Endothelial cell of umbilical vein (primary cell): ENCODE data around the gene PRDM13. TPM values are rescaled to one million over a fixed set of nuclear protein-coding genes. Genes with fewer than 3 reads are reported as not detected.

Source experiments
- BruUV-seq: library from RNA; stranded (reverse); fragments of 400-500 nt; replicated peaks from 2 replicates; lab custom pipeline; 2021; lab: Mats Ljungman, UMichigan
- CTCF ChIA-PET: fragments of 300-600, 350-600 bp; sonication (Branson Sonifier 250); formaldehyde crosslinking; loops from one replicate; lab custom pipeline; 2021; ENCODE audit warnings: antibody characterized with exemption, inconsistent platforms; lab: Charles Lee
- POLR2A ChIA-PET: fragments of 300-600, 350-600 bp; sonication (Branson Sonifier 250); formaldehyde crosslinking; loops from one replicate; lab custom pipeline; 2021; ENCODE audit warnings: antibody characterized with exemption, inconsistent platforms; lab: Charles Lee
- DNase-seq: peaks from one replicate; pipeline ENCODE4 v3.0.0-alpha.2; 2011; ENCODE audit warnings: low read depth, low spot score
- FAIRE-seq: peaks from 2 replicates; lab custom pipeline; 2011; peaks lifted over from hg19 to GRCh38; lab: Jason Lieb, UNC
- H2AFZ ChIP-seq: 2 replicates; pipeline ENCODE4 v1.6.0; 2012; ENCODE audit warnings: low read depth, low read length, control low read depth, inconsistent platforms
- H3K27ac ChIP-seq: 2 replicates; pipeline ENCODE4 v1.5.1; 2011; ENCODE audit warnings: low read depth, mild to moderate bottlenecking, control low read depth, low read length, moderate library complexity; ENCODE audit not compliant: insufficient read depth
- H3K27me3 ChIP-seq, 2 experiments: 2 replicates each; pipeline versions ENCODE4 v1.6.0 to v1.6.1; 2011; ENCODE audit warnings: low read length in 2 of 2, mixed read lengths in 1 of 2; ENCODE audit not compliant: control insufficient read depth in 2 of 2, insufficient read depth in 2 of 2
- H3K36me3 ChIP-seq, 2 experiments: 2 replicates in 1 of 2; 3 replicates in 1 of 2; pipeline ENCODE4 v1.5.1; 2011; ENCODE audit warnings: low read length in 2 of 2, mild to moderate bottlenecking in 1 of 2, moderate library complexity in 1 of 2; ENCODE audit not compliant: control insufficient read depth in 2 of 2, insufficient read depth in 2 of 2; ENCODE audit errors: extremely low read depth in 1 of 2
- H3K4me1 ChIP-seq: 3 replicates; pipeline ENCODE4 v1.5.1; 2011; ENCODE audit warnings: mild to moderate bottlenecking, low read length; ENCODE audit not compliant: control insufficient read depth, insufficient read depth; ENCODE audit errors: extremely low read depth
- H3K4me2 ChIP-seq: 2 replicates; pipeline ENCODE4 v1.6.1; 2011; ENCODE audit warnings: low read length, control low read depth, mixed read lengths; ENCODE audit not compliant: insufficient read depth
- H3K4me3 ChIP-seq, 3 experiments: fragments of 200-600 bp in 1 of 3; sonication (generic), shearing (Covaris generic) in 1 of 3; replicated peaks in 1 of 3; 2 replicates each; pipeline ENCODE4 v1.5.1; 2011 to 2016; ENCODE audit warnings: control low read depth in 3 of 3, low read length in 3 of 3, mild to moderate bottlenecking in 2 of 3, inconsistent platforms in 1 of 3, low read depth in 1 of 3, moderate library complexity in 1 of 3; ENCODE audit not compliant: insufficient read depth in 1 of 3
- H3K79me2 ChIP-seq: 2 replicates; pipeline ENCODE4 v1.6.0; 2012; ENCODE audit warnings: low read length, inconsistent platforms; ENCODE audit not compliant: control insufficient read depth, insufficient read depth
- H3K9ac ChIP-seq: replicated peaks from 2 replicates; pipeline ENCODE3; 2011; ENCODE audit warnings: low read length, control low read depth; ENCODE audit not compliant: insufficient read depth; ENCODE audit errors: extremely low read depth
- H3K9me1 ChIP-seq: replicated peaks from 3 replicates; pipeline ENCODE4 v1.6.0; 2011; ENCODE audit warnings: mild to moderate bottlenecking, low read length; ENCODE audit not compliant: control insufficient read depth, insufficient read depth; ENCODE audit errors: extremely low read depth
- H3K9me3 ChIP-seq: replicated peaks from 2 replicates; pipeline ENCODE4 v1.5.1; 2012; ENCODE audit warnings: low read length, inconsistent platforms; ENCODE audit not compliant: control insufficient read depth, insufficient read depth
- H4K20me1 ChIP-seq: replicated peaks from 2 replicates; pipeline ENCODE3; 2011; ENCODE audit warnings: mild to moderate bottlenecking, low read length; ENCODE audit not compliant: control insufficient read depth, insufficient read depth; ENCODE audit errors: extremely low read depth
- EZH2 ChIP-seq: IDR thresholded peaks from 2 replicates; pipeline ENCODE4 v1.6.1; 2012; ENCODE audit warnings: borderline replicate concordance, low read depth, mild to moderate bottlenecking, moderate library complexity, low read length, inconsistent platforms; ENCODE audit not compliant: severe bottlenecking
- JUN ChIP-seq: IDR thresholded peaks from 2 replicates; pipeline ENCODE4 v1.6.1; 2011; ENCODE audit warnings: borderline replicate concordance, low read depth; ENCODE audit not compliant: insufficient read length, insufficient read depth
- MYC ChIP-seq: IDR thresholded peaks from one replicate; pipeline ENCODE4 v1.6.1; 2011; ENCODE audit warnings: mild to moderate bottlenecking, low read depth, low read length
- POLR2A ChIP-seq: IDR thresholded peaks from 2 replicates; pipeline ENCODE4 v1.6.1; 2012; ENCODE audit warnings: low read depth, mild to moderate bottlenecking, control low read depth, low read length
- POLR2AphosphoS5 ChIP-seq: IDR thresholded peaks from 2 replicates; pipeline ENCODE4 v1.6.1; 2012; ENCODE audit warnings: low read depth, mild to moderate bottlenecking, control low read depth, low read length, moderate library complexity; ENCODE audit not compliant: insufficient read depth
- dilution Hi-C: fragments of 300-500 bp; cut with MboI; formaldehyde crosslinking; loops from one replicate; pipeline ENCODE4 v1.15.0; 2019; ENCODE audit warnings: low sequenced_read_pairs; ENCODE audit not compliant: extremely low pct_ligation_motif_present
- intact Hi-C: fragments of 100-400 bp; cut with micrococcal nuclease; formaldehyde crosslinking; loops from one replicate; pipeline ENCODE4 v1.10.0; 2022
- polyA plus RNA-seq, 4 experiments: library from polyadenylated mRNA; depleted of rRNA in 3 of 4; stranded (reverse) in 3 of 4; unstranded in 1 of 4; fragments of >200 nt; gene quantifications; 2 replicates each; pipeline versions ENCODE4 v1.2.1 to v1.2.3, GENCODE V29; 2011 to 2012; ENCODE audit warnings: missing spikeins in 1 of 4
- total RNA-seq: library from RNA; stranded (reverse); gene quantifications from 2 replicates; pipeline ENCODE4 v1.2.3, GENCODE V29; 2021
- TF ChIP-seq, protein P1 (sequence below): IDR thresholded peaks from 2 replicates; pipeline ENCODE4 v1.6.1; 2011; ENCODE audit not compliant: insufficient read depth, insufficient read length
- TF ChIP-seq, protein P2 (sequence below), 2 donors: IDR thresholded peaks; 1 replicate in 1 of 2; 2 replicates in 1 of 2; pipeline ENCODE4 v1.5.1; 2011; ENCODE audit warnings: low read length in 2 of 2, mild to moderate bottlenecking in 2 of 2, moderate library complexity in 2 of 2, control low read depth in 1 of 2, inconsistent platforms in 1 of 2, low read depth in 1 of 2; ENCODE audit not compliant: insufficient read depth in 1 of 2; ENCODE audit errors: extremely low read depth in 1 of 2

Gene PRDM13
- total and polyA plus RNA-seq, 2 donors (not counting 3 experiments of a cell fraction or from before 2014, with no cell fraction given), result not detected

DNA sequence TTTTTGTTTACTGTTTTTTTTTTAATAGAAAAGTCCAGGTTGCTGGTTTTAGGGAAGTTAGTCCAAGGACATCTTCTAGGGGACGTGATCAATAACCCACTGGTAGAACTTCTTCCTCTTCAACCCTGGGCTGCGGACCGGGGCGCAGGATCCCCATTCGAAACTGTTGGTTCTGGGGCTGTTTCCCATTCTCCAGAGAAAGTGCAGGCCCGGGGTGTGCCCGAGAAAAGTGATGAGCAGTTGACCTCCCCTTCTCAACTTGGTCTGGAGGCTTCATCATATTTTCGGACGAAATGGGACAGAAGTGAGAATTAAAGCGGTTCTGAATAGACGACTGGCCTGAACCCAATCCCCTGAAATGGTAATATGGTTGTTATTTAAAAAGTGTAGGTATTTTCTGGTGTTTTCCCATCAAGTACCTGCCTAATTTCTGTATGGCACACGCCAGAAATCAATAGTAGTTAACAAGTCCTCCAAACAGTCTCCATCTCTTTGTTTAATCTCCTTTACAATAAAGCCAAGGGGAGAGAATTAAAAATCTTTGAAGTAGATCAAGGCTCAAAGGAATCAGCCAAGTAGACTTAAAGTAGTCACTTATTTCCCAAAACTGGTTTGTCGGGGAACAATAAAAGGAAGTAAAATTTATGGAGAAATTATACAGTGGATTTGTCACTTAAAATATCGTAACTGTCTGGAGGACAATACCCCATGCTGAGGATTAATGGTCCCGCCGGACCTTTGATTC lies 550 bp upstream of the PRDM13 start:
- POLR2A ChIA-PET, result no interaction called here
- H3K9me3 ChIP-seq, result no peaks in the 10 kb centered on the region
- TF ChIP-seq POLR2AphosphoS5, result no peak
- no peak for TF ChIP-seq EZH2
- TF ChIP-seq, protein P1, sequence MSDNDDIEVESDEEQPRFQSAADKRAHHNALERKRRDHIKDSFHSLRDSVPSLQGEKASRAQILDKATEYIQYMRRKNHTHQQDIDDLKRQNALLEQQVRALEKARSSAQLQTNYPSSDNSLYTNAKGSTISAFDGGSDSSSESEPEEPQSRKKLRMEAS, result no peak
- no peak for TF ChIP-seq JUN
- TF ChIP-seq, protein P2, sequence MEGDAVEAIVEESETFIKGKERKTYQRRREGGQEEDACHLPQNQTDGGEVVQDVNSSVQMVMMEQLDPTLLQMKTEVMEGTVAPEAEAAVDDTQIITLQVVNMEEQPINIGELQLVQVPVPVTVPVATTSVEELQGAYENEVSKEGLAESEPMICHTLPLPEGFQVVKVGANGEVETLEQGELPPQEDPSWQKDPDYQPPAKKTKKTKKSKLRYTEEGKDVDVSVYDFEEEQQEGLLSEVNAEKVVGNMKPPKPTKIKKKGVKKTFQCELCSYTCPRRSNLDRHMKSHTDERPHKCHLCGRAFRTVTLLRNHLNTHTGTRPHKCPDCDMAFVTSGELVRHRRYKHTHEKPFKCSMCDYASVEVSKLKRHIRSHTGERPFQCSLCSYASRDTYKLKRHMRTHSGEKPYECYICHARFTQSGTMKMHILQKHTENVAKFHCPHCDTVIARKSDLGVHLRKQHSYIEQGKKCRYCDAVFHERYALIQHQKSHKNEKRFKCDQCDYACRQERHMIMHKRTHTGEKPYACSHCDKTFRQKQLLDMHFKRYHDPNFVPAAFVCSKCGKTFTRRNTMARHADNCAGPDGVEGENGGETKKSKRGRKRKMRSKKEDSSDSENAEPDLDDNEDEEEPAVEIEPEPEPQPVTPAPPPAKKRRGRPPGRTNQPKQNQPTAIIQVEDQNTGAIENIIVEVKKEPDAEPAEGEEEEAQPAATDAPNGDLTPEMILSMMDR (IDR thresholded peaks at IDR 0.05; ENCODE audit: extremely low read depth in 1 of 2, insufficient read depth in 1 of 2, low read depth in 1 of 2, low read length in 2 of 2), result no peak
- TF ChIP-seq POLR2A, result no peak
- no peak for TF ChIP-seq MYC
- H3K36me3 ChIP-seq, result no peaks in the 10 kb centered on the region
- H3K79me2 ChIP-seq, result no peaks in the 10 kb centered on the region
- H3K9ac ChIP-seq, result no peak overlapping the region
- no peaks in the 10 kb centered on the region for H4K20me1 ChIP-seq
- intact Hi-C loops, result loop anchor here (2.0 to 10.0 kb wide), 2 partner anchors 85 to 859 kb away; partner anchors contain the start of gene SIM1
- H3K27me3 ChIP-seq, result peaks cover 95 to 100% of the 10 kb centered on the region in 2 experiments
- no peak overlapping the region for H3K27ac ChIP-seq
- DNase-seq, result no peak
- BruUV-seq, result no TSS peak
- H3K9me1 ChIP-seq, result no peaks in the 10 kb centered on the region
- FAIRE-seq, result no peak
- H3K4me2 ChIP-seq, result no peak overlapping the region
- CTCF ChIA-PET, result interaction anchor here (0.8 to 1.6 kb wide), 5 partner anchors 12 to 140 kb away, joined by 3 to 4 read pairs (median 3); no protein-coding TSS in a partner anchor
- dilution Hi-C loops, result no loop called here
- no peaks in the 10 kb centered on the region for H3K4me1 ChIP-seq
- no peak overlapping the region for H3K4me3 ChIP-seq
- no peak overlapping the region for H2AFZ ChIP-seq
